RKO (cell line): Measurements from ENCODE around the gene SLC25A48.

ENCODE experiments used
- DNase-seq: peaks from one replicate; pipeline ENCODE4 v3.0.0-alpha.2; 2016; ENCODE audit warnings: low spot score

The SLC25A48 gene

DNA sequence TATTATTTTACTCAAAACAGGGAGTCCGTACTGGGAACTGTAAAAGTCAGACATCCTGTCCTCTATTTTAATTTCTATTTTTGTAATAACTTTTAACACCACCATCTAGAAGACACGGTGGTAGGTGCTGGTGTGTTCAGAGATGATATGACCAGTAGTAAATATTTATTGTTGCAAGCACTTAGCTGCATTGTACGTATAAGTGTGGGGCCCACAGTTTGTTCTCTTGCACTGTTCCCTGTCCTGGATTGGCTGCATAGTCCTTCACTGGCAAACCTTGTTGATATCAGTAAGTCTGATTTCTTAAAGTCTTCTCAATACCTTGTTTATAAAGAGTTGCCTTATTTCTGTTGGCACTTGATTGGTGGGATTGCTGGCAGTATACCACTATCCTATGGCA lies 85.7 kb downstream of the SLC25A48 start:
- no peak for DNase-seq

- no peak for DNase-seq
These were observed 86.9 kb downstream of the SLC25A48 start for GRCh38 chr5:135921388-135921787.

DNA sequence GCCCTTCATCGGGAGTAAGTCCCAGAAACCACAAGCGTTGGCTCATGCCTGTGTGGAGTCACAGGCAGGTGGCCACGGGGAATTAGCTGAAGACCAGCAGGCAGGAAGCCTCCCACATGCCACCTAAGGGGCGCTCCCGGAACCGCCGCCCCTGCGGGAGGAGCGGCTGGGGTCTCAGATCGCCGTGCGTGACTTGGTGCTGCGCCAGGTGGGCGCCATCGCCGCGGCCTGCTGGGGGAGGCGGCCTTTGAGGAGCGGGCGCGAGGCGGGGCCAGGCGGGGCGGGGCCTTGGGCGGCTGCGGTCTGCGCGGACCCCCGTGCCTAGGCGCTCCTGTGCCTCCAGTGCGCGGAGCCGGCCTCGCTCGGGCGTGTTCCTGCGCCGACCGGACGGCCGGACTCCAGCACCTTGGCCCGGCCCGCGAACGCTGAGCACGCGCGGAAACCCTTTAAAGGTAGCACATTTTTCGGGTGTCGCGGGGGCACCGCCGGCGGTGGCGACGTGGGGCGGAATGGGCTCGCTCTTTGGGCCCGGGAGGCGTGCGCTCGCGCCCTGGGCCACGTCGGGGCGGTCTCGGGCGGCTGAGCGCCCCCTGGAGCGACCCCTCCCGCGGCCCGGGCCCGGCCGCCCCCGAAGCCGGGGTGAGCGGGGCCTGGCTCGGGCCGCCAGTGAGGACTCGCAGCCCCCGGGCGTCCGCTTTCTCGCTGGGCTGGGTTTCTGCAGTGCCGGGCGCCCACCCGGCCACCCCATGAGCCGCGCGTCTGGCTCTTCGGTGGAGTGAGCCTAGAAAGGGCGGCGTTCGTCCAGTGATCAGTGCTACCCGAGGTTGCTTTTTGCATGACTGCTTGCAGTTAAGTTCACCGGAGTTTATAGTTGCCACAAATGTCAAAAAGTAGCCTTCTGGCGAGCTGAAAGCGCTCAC lies 95.8 kb downstream of the SLC25A48 start:
- DNase-seq: no peak

DNA sequence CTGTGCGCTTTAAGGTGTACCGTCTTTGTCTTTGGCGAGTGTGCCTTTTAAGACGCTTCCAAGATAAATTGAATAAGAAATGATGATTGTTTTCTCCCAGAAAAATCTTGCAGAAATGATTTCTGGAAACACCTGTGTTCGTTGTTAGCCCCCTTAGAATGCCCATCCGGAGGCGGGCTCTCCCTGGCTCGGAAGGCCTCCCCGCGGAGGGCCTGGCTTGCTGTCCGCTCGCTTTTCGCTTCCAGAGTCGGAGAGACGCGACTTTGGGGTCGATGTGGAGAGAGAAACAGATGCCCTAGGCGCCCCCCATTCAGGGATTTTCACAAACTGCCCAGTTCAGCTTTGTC lies 96.5 kb downstream of the SLC25A48 start:
- no peak for DNase-seq

- DNase-seq: no peak
These were observed 100.5 kb downstream of the SLC25A48 start for GRCh38 chr5:135934939-135935338.

DNA sequence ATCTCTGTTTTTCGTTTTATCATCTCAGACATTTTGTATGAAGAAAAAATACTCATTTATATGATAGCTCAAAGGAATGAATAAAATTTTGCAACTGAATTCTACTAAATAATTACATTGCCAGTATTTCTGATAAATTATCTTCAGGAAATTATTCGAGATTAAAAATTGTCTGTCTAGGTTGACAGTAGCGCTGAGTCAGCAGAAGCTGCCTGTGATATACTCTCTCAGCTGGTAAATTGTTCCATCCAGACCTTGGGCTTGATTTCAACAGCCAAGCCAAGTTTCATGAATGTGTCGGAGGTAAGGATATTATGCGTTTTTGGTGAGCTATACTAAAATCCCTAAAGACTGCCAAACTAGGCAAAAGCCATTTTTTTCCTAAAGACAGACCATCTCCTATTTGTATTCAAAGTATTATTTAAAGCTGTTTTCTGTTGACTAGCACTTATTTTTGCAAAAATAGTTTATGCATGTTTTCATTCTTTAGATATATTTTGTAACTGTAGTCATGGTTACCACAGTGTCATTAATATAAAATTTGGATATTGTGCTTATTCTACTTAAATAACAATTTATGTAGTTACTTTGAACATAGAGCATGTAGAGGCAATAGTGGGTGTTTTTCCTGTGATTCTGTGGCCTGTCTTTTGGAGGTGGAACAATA lies 102.9 kb downstream of the SLC25A48 start:
- no peak for DNase-seq
